Measurements from ENCODE around the gene KIF6. TPM values are rescaled to one million over a fixed set of nuclear protein-coding genes. Genes with fewer than 3 reads are reported as not detected.

Gene KIF6
- total RNA-seq, 1 donor from 2014 or later: 2.7 TPM

- Mint-ChIP-seq H3K9me3 (no peaks in the 10 kb centered on the region), H3K4me3 (no peak overlapping the region), H3K27me3 (ENCODE audit: insufficient read depth, low read depth) (peaks cover 3% of the 10 kb centered on the region), H3K4me1 (no peaks in the 10 kb centered on the region), H3K36me3 (no peaks in the 10 kb centered on the region), H3K27ac (no peak overlapping the region)
- Histone ChIP-seq H3K36me3 (no peaks in the 10 kb centered on the region), H3K27ac (no peak overlapping the region), H2AFZ (replicated peaks) (no peak overlapping the region), H3K27me3 (no peaks in the 10 kb centered on the region), H3K9ac (no peak overlapping the region), H4K20me1 (ENCODE audit: low read depth) (no peaks in the 10 kb centered on the region), H3F3A (ENCODE audit: low read depth) (no peaks in the 10 kb centered on the region), H3K4me3 (no peak overlapping the region), H3K4me1 (peaks cover 5% of the 10 kb centered on the region), H3K79me2 (ENCODE audit: low read depth) (no peaks in the 10 kb centered on the region), H3K9me3 (ENCODE audit: low read depth) (no peaks in the 10 kb centered on the region), H3K4me2 (no peak overlapping the region)
- no peak for DNase-seq (ENCODE audit: low spot score)
- TF ChIP-seq EZH2phosphoT487 (IDR thresholded peaks at IDR 0.05) (no peak), EZH2 (IDR thresholded peaks at IDR 0.05) (no peak), CTCF (IDR thresholded peaks at IDR 0.05) (no peak)
Observed at GRCh38 chr6:39521958-39522357, 203.2 kb downstream of the KIF6 start.

DNA sequence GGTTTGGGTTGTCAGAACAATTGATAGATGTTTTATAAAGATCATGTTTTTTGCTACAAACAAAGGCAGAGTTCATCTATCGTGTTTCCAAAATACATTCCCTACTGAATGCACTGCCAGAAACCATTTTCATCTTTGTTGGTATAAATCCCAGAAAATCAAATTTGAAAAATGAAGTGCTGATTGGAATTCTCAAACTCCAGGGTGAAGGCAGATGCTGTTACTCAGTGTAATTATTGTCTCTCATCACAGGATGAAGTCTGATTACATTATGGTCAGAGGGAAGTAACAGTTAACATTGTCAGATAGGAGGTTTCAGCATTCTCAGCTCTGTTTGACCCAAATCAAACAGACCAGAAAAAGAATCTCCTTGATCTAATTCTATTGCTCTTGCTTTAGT lies 204.3 kb downstream of the KIF6 start:
- Mint-ChIP-seq H3K27me3 (ENCODE audit: insufficient read depth, low read depth) (peaks cover 2% of the 10 kb centered on the region), H3K36me3 (no peaks in the 10 kb centered on the region), H3K4me3 (no peak overlapping the region), H3K9me3 (no peaks in the 10 kb centered on the region), H3K27ac (no peak overlapping the region), H3K4me1 (no peaks in the 10 kb centered on the region)
- H3K79me2 ChIP-seq (ENCODE audit: low read depth): no peaks in the 10 kb centered on the region
- H2AFZ ChIP-seq (replicated peaks): no peak overlapping the region
- no peak overlapping the region for H3K4me3 ChIP-seq
- no peak overlapping the region for H3K27ac ChIP-seq
- no peaks in the 10 kb centered on the region for H3K36me3 ChIP-seq
- no peak for TF ChIP-seq CTCF (IDR thresholded peaks at IDR 0.05)
- no peak for TF ChIP-seq EZH2 (IDR thresholded peaks at IDR 0.05)
- TF ChIP-seq EZH2phosphoT487 (IDR thresholded peaks at IDR 0.05): no peak
- H3F3A ChIP-seq (ENCODE audit: low read depth): no peaks in the 10 kb centered on the region
- H3K4me2 ChIP-seq: no peak overlapping the region
- no peaks in the 10 kb centered on the region for H3K27me3 ChIP-seq
- H4K20me1 ChIP-seq (ENCODE audit: low read depth): no peaks in the 10 kb centered on the region
- no peak for DNase-seq (ENCODE audit: low spot score)
- no peaks in the 10 kb centered on the region for H3K9me3 ChIP-seq (ENCODE audit: low read depth)
- no peaks in the 10 kb centered on the region for H3K4me1 ChIP-seq
- H3K9ac ChIP-seq: no peak overlapping the region

DNA sequence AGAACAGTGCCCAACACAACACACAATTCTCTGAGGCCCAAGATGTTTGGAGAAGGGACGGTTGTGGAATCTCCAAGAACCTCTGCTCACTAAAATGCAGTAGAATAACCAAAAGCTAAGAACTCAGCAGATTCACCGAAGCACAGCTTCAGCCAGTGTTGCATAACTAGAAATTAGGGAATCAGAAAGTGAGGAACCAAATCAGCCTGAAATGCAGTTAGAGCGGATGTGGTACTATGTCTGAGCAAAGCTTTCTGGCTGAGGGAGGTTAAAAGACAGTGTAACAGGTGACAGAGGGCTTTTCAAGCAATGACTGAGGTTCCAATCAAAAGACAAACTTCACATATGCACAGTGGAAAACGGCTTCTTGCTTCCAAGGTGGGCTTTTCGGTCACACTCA lies 204.8 kb downstream of the KIF6 start:
- Histone ChIP-seq H3K79me2 (ENCODE audit: low read depth) (no peaks in the 10 kb centered on the region), H3F3A (ENCODE audit: low read depth) (no peaks in the 10 kb centered on the region), H3K4me3 (no peak overlapping the region), H3K9me3 (ENCODE audit: low read depth) (no peaks in the 10 kb centered on the region), H3K4me1 (no peaks in the 10 kb centered on the region), H2AFZ (replicated peaks) (no peak overlapping the region), H3K9ac (no peak overlapping the region), H4K20me1 (ENCODE audit: low read depth) (no peaks in the 10 kb centered on the region), H3K4me2 (no peak overlapping the region), H3K27me3 (no peaks in the 10 kb centered on the region), H3K27ac (no peak overlapping the region), H3K36me3 (no peaks in the 10 kb centered on the region)
- Mint-ChIP-seq H3K9me3 (no peaks in the 10 kb centered on the region), H3K4me1 (no peaks in the 10 kb centered on the region), H3K27ac (no peak overlapping the region), H3K27me3 (ENCODE audit: insufficient read depth, low read depth) (no peaks in the 10 kb centered on the region), H3K36me3 (no peaks in the 10 kb centered on the region), H3K4me3 (no peak overlapping the region)
- DNase-seq (ENCODE audit: low spot score): no peak
- TF ChIP-seq EZH2 (IDR thresholded peaks at IDR 0.05) (no peak), CTCF (IDR thresholded peaks at IDR 0.05) (no peak), EZH2phosphoT487 (IDR thresholded peaks at IDR 0.05) (no peak)

DNA sequence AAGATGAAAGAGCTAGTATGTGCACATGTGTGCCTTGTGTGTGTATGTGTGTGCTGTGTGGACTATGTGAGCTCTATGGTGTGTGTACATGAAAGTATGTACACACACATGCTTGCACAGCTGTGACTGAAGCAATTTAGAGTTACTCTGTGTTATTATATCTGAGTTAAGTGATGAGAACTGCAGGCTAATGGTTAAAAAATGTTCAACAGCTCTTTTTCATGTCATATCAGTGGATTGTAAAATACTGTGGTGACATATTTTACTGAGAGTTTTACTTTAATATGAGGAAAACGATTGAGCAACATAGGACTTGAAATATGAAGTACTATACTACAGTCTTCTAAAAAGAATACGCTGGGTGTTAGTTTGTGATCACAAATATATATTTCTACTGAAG lies 207.0 kb downstream of the KIF6 start:
- Histone ChIP-seq H3K9me3 (ENCODE audit: low read depth) (no peaks in the 10 kb centered on the region), H4K20me1 (ENCODE audit: low read depth) (no peaks in the 10 kb centered on the region), H3K27me3 (no peaks in the 10 kb centered on the region), H3K27ac (no peak overlapping the region), H3K79me2 (ENCODE audit: low read depth) (no peaks in the 10 kb centered on the region), H3K9ac (no peak overlapping the region), H3K4me1 (no peaks in the 10 kb centered on the region), H3K4me3 (no peak overlapping the region), H3K4me2 (no peak overlapping the region), H2AFZ (replicated peaks) (no peak overlapping the region), H3K36me3 (no peaks in the 10 kb centered on the region), H3F3A (ENCODE audit: low read depth) (no peaks in the 10 kb centered on the region)
- Mint-ChIP-seq H3K27ac (no peak overlapping the region), H3K4me1 (no peaks in the 10 kb centered on the region), H3K27me3 (ENCODE audit: insufficient read depth, low read depth) (no peaks in the 10 kb centered on the region), H3K36me3 (no peaks in the 10 kb centered on the region), H3K9me3 (no peaks in the 10 kb centered on the region), H3K4me3 (no peak overlapping the region)
- no peak for TF ChIP-seq EZH2phosphoT487 (IDR thresholded peaks at IDR 0.05)
- TF ChIP-seq CTCF (IDR thresholded peaks at IDR 0.05): no peak
- no peak for TF ChIP-seq EZH2 (IDR thresholded peaks at IDR 0.05)
- no peak for DNase-seq (ENCODE audit: low spot score)

Measured in neural progenitor cell (in vitro differentiated cells).